Liver (tissue), 9 donors: ENCODE data around the gene HPCAL1. TPM values are rescaled to one million over a fixed set of nuclear protein-coding genes. Genes with fewer than 3 reads are reported as not detected.

Source experiments
- DNase-seq: peaks from one replicate; pipeline ENCODE4 v3.0.0-alpha.2; 2017; ENCODE audit warnings: low spot score
- H3K27ac ChIP-seq, 2 donors: one replicate each; pipeline ENCODE4 v1.7.0; 2013; ENCODE audit warnings: inconsistent platforms in 2 of 2, low read length in 2 of 2, control low read depth in 1 of 2, low read depth in 1 of 2, mild to moderate bottlenecking in 1 of 2
- H3K27me3 ChIP-seq, 4 donors: one replicate each; pipeline versions ENCODE4 v1.6.1 to v1.7.0; 2013; ENCODE audit warnings: low read length in 3 of 4, inconsistent platforms in 1 of 4, mild to moderate bottlenecking in 1 of 4, moderate library complexity in 1 of 4; ENCODE audit not compliant: control insufficient read depth in 4 of 4, insufficient read depth in 4 of 4
- H3K36me3 ChIP-seq, 4 donors: one replicate each; pipeline versions ENCODE4 v1.6.1 to v1.7.0; 2013; ENCODE audit warnings: low read length in 3 of 4, mild to moderate bottlenecking in 3 of 4, low read depth in 1 of 4, moderate library complexity in 1 of 4; ENCODE audit not compliant: control insufficient read depth in 4 of 4, insufficient read depth in 3 of 4
- H3K4me1 ChIP-seq, 4 donors: one replicate each; pipeline versions ENCODE4 v1.6.1 to v1.7.0; 2013; ENCODE audit warnings: low read length in 3 of 4, mild to moderate bottlenecking in 3 of 4, moderate library complexity in 1 of 4; ENCODE audit not compliant: control insufficient read depth in 4 of 4, insufficient read depth in 4 of 4
- H3K4me3 ChIP-seq, 3 donors: one replicate each; pipeline versions ENCODE4 v1.6.1 to v1.7.0; 2013; ENCODE audit warnings: low read length in 3 of 3, control low read depth in 1 of 3, low read depth in 1 of 3, mild to moderate bottlenecking in 1 of 3
- H3K9ac ChIP-seq, 2 donors: one replicate each; pipeline ENCODE4 v1.7.0; 2013; ENCODE audit warnings: low read length in 2 of 2, mild to moderate bottlenecking in 2 of 2, moderate library complexity in 2 of 2, control low read depth in 1 of 2, low read depth in 1 of 2
- H3K9me3 ChIP-seq, 4 donors: one replicate each; pipeline versions ENCODE4 v1.6.1 to v1.7.0; 2013; ENCODE audit warnings: low read length in 3 of 4; ENCODE audit not compliant: control insufficient read depth in 4 of 4
- ATF3 ChIP-seq: IDR thresholded peaks from 2 replicates; pipeline ENCODE4 v1.6.1; 2016; ENCODE audit warnings: antibody characterized with exemption
- CTCF ChIP-seq: fragments of 150-350 bp; IDR thresholded peaks from 2 replicates; pipeline ENCODE4 v1.5.1; 2017; ENCODE audit warnings: improper control_type of control experiment, low read depth, low read length; ENCODE audit not compliant: missing input control
- EGR1 ChIP-seq, 2 donors: IDR thresholded peaks; 2 replicates each; pipeline ENCODE4 v1.6.1; 2016 to 2018; ENCODE audit warnings: antibody characterized with exemption in 2 of 2, low read depth in 2 of 2
- FOXA1 ChIP-seq: IDR thresholded peaks from 2 replicates; pipeline ENCODE4 v1.6.1; 2016; ENCODE audit warnings: antibody characterized with exemption
- FOXA2 ChIP-seq: IDR thresholded peaks from 2 replicates; pipeline ENCODE4 v1.6.1; 2016; ENCODE audit warnings: antibody characterized with exemption
- HNF4A ChIP-seq, 2 donors: conservative IDR thresholded peaks; 2 replicates each; pipeline ENCODE4 v1.6.1; 2016; ENCODE audit warnings: antibody characterized with exemption in 2 of 2, mild to moderate bottlenecking in 2 of 2
- HNF4G ChIP-seq: IDR thresholded peaks from 2 replicates; pipeline ENCODE4 v1.6.1; 2016; ENCODE audit warnings: antibody characterized with exemption
- JUND ChIP-seq, 2 donors: IDR thresholded peaks; 2 replicates each; pipeline ENCODE4 v1.6.1; 2016; ENCODE audit warnings: antibody characterized with exemption in 2 of 2
- MAX ChIP-seq: IDR thresholded peaks from 2 replicates; pipeline ENCODE4 v1.6.1; 2016; ENCODE audit warnings: antibody characterized with exemption
- NR2F2 ChIP-seq: IDR thresholded peaks from 2 replicates; pipeline ENCODE4 v1.6.1; 2016; ENCODE audit warnings: antibody characterized with exemption
- RAD21 ChIP-seq, 2 donors: IDR thresholded peaks; 2 replicates each; pipeline ENCODE4 v1.6.1; 2016; ENCODE audit warnings: antibody characterized with exemption in 2 of 2, mild to moderate bottlenecking in 2 of 2
- REST ChIP-seq: IDR thresholded peaks from 2 replicates; pipeline ENCODE4 v1.6.1; 2016; ENCODE audit warnings: antibody characterized with exemption, mild to moderate bottlenecking
- RXRA ChIP-seq, 2 donors: IDR thresholded peaks; 2 replicates each; pipeline ENCODE4 v1.6.1; 2017 to 2018; ENCODE audit warnings: antibody characterized with exemption in 2 of 2, mild to moderate bottlenecking in 1 of 2
- SP1 ChIP-seq: IDR thresholded peaks from 2 replicates; pipeline ENCODE4 v1.6.1; 2018; ENCODE audit warnings: antibody characterized with exemption, mild to moderate bottlenecking
- TAF1 ChIP-seq: conservative IDR thresholded peaks from 2 replicates; pipeline ENCODE4 v1.6.1; 2016; ENCODE audit warnings: antibody characterized with exemption, mild to moderate bottlenecking
- YY1 ChIP-seq: IDR thresholded peaks from 2 replicates; pipeline ENCODE4 v1.6.1; 2016; ENCODE audit warnings: antibody characterized with exemption, mild to moderate bottlenecking
- WGBS: extraction: QIAGEN DNeasy Blood & Tissue Kit; methylation state at CpG from one replicate; pipeline ENCODE4 v1.1.7; 2013; 5-methylcytosine and 5-hydroxymethylcytosine counted together
- polyA plus RNA-seq, 2 donors: library from polyadenylated mRNA; stranded (reverse) in 1 of 2; unstranded in 1 of 2; fragments of 200-250 nt in 1 of 2; fragments of >200 nt in 1 of 2; fragmentation: Nextera tagmentation in 1 of 2; extraction: Ambion mirVana in 1 of 2; gene quantifications; one replicate each; pipeline versions ENCODE4 v1.2.1 to v1.2.3, GENCODE V29; 2013 to 2015
- total RNA-seq, 2 donors: library from RNA; depleted of rRNA; stranded (reverse); fragments of >200 nt; gene quantifications; one replicate each; pipeline ENCODE4 v1.2.3, GENCODE V29; 2014
- donor health status: healthy.
- donor health status: healthy.
- donor health status: healthy.
- donor health status: healthy.
- donor health status: healthy.

The HPCAL1 gene
- total and polyA plus RNA-seq, 4 donors, result 17.3 to 27.9 (median 22.9) TPM

GRCh38 chr2:10400002-10400401 lies 97.3 kb downstream of the HPCAL1 start:
- H3K4me3 ChIP-seq, result no peak overlapping the region
- H3K9ac ChIP-seq, result no peak overlapping the region
- no peak for DNase-seq
- peaks cover 18 to 53% (median 39%) of the 10 kb centered on the region in 4 donors for H3K4me1 ChIP-seq
- no peak for TF ChIP-seq FOXA1
- no peak for TF ChIP-seq JUND (IDR thresholded peaks at IDR 0.05)
- no peak for TF ChIP-seq NR2F2
- TF ChIP-seq TAF1, result no peak
- TF ChIP-seq YY1, result no peak
- no peak overlapping the region for H3K27ac ChIP-seq
- no peaks in the 10 kb centered on the region for H3K9me3 ChIP-seq
- H3K27me3 ChIP-seq, result no peaks in the 10 kb centered on the region
- H3K36me3 ChIP-seq, result peaks cover 0 to 4% (median 1%) of the 10 kb centered on the region in 4 donors
- 90% methylated on average over 14 of the region's 14 CpGs for WGBS

- DNase-seq, result no peak
- H3K4me1 ChIP-seq, result peaks cover 20 to 59% (median 45%) of the 10 kb centered on the region in 4 donors
- H3K27ac ChIP-seq, result peak overlapping the region; percentile 30 to 53
- no peaks in the 10 kb centered on the region for H3K27me3 ChIP-seq
- H3K9me3 ChIP-seq, result no peaks in the 10 kb centered on the region
- TF ChIP-seq FOXA2, result peak; percentile 10
- TF ChIP-seq TAF1, result no peak
- TF ChIP-seq RXRA (IDR thresholded peaks at IDR 0.05), result no peak
- WGBS, result 55% methylated on average over 11 of the region's 11 CpGs
- no peak overlapping the region for H3K4me3 ChIP-seq
- no peak overlapping the region for H3K9ac ChIP-seq
- H3K36me3 ChIP-seq, result peaks cover 0 to 4% (median 1%) of the 10 kb centered on the region in 4 donors
These were observed 97.9 kb downstream of the HPCAL1 start for GRCh38 chr2:10400568-10400977.

- H3K27me3 ChIP-seq, result no peaks in the 10 kb centered on the region
- TF ChIP-seq HNF4G (peak; percentile 60), SP1 (peak; percentile 84), ATF3 (no peak), REST (peak; percentile 51), RXRA (IDR thresholded peaks at IDR 0.05) (peak; percentile 87), JUND (IDR thresholded peaks at IDR 0.05) (peak in 1 of 2 donors; percentile 45), MAX (peak; percentile 46), NR2F2 (peak; percentile 14), EGR1 (IDR thresholded peaks at IDR 0.05; ENCODE audit: low read depth in 2 of 2) (no peak), HNF4A (conservative IDR thresholded peaks at IDR 0.05) (peak; percentile 88 to 91), FOXA1 (no peak), CTCF (no peak), YY1 (peak; percentile 44), RAD21 (IDR thresholded peaks at IDR 0.05) (peak; percentile 47 to 50)
- no peaks in the 10 kb centered on the region for H3K9me3 ChIP-seq
- H3K27ac ChIP-seq, result peak overlapping the region; percentile 30 to 53
- DNase-seq, result peak; percentile 62
- H3K9ac ChIP-seq, result peak overlapping the region in 1 of 2 donors; percentile 80
- H3K36me3 ChIP-seq, result peaks cover 0 to 4% (median 1%) of the 10 kb centered on the region in 4 donors
- no peak overlapping the region for H3K4me3 ChIP-seq
- 63% methylated on average over 21 of the region's 21 CpGs for WGBS
- H3K4me1 ChIP-seq, result peaks cover 24 to 66% (median 52%) of the 10 kb centered on the region in 4 donors
These were observed 98.6 kb downstream of the HPCAL1 start for GRCh38 chr2:10400978-10401951.
